IMR-90 (cell line): ENCODE measurements around the gene FBLN1. TPM values are rescaled to one million over a fixed set of nuclear protein-coding genes. Genes with fewer than 3 reads are reported as not detected.

Experiments used
- ATAC-seq: fragments of 200-7000 bp; cut with Tn5 transposase; 2 replicates; pipeline ENCODE4 v1.9.1; 2020; ENCODE audit warnings: low read depth, mild to moderate bottlenecking, moderate library complexity
- BruUV-seq: library from RNA; stranded (reverse); fragments of 400-500 nt; replicated peaks from 2 replicates; lab custom pipeline; 2021; lab: Mats Ljungman, UMichigan
- CTCF ChIA-PET: fragments of 300-600 bp; formaldehyde crosslinking; extraction: SDS; loops from one replicate; lab custom pipeline; 2021; ENCODE audit warnings: antibody characterized with exemption; lab: Yijun Ruan, JAX
- POLR2A ChIA-PET: fragments of 300-600 bp; sonication (Branson Sonifier 250); formaldehyde crosslinking; loops from one replicate; lab custom pipeline; 2022; ENCODE audit warnings: antibody characterized with exemption; ENCODE audit not compliant: unreplicated experiment; lab: Charles Lee
- DNase-seq: peaks from one replicate; pipeline ENCODE4 v3.0.0; 2013
- H2AFZ ChIP-seq: replicated peaks from 2 replicates; pipeline ENCODE3; 2013; ENCODE audit warnings: low read length, mild to moderate bottlenecking; ENCODE audit not compliant: poor library complexity
- H2AK5ac ChIP-seq: 2 replicates; pipeline ENCODE4 v1.6.1; 2013; ENCODE audit warnings: low read depth, low read length, inconsistent platforms
- H2AK9ac ChIP-seq: replicated peaks from 2 replicates; pipeline ENCODE3; 2013; ENCODE audit warnings: mild to moderate bottlenecking, low read depth, low read length, moderate library complexity; ENCODE audit not compliant: poor library complexity
- H2BK120ac ChIP-seq: 2 replicates; pipeline ENCODE4 v1.6.1; 2013; ENCODE audit warnings: low read depth, low read length, inconsistent platforms
- H2BK15ac ChIP-seq: 3 replicates; pipeline ENCODE4 v1.6.1; 2013; ENCODE audit warnings: low read depth, low read length, inconsistent platforms
- H2BK20ac ChIP-seq: 2 replicates; pipeline ENCODE4 v1.6.1; 2013; ENCODE audit warnings: low read depth, mild to moderate bottlenecking, inconsistent platforms, low read length, moderate library complexity
- H2BK5ac ChIP-seq: 2 replicates; pipeline ENCODE4 v1.6.1; 2013; ENCODE audit warnings: mild to moderate bottlenecking, low read depth, low read length, inconsistent platforms; ENCODE audit not compliant: poor library complexity, severe bottlenecking
- H3K14ac ChIP-seq: replicated peaks from 2 replicates; pipeline ENCODE4 v1.6.1; 2013; ENCODE audit warnings: low read depth, low read length, inconsistent platforms
- H3K18ac ChIP-seq: 2 replicates; pipeline ENCODE4 v1.6.1; 2013; ENCODE audit warnings: low read depth, low read length, control low read depth
- H3K23ac ChIP-seq: 2 replicates; pipeline ENCODE4 v1.6.1; 2013; ENCODE audit warnings: low read depth, low read length, inconsistent platforms
- H3K27ac ChIP-seq: 2 replicates; pipeline ENCODE4 v1.5.1; 2013; ENCODE audit warnings: mild to moderate bottlenecking, control low read depth, low read length; ENCODE audit not compliant: insufficient read depth
- H3K27me3 ChIP-seq: 2 replicates; pipeline ENCODE4 v1.6.1; 2013; ENCODE audit warnings: low read length; ENCODE audit not compliant: control insufficient read depth, insufficient read depth
- H3K36me3 ChIP-seq: 2 replicates; pipeline ENCODE4 v1.6.1; 2013; ENCODE audit warnings: low read length, mixed read lengths; ENCODE audit not compliant: control insufficient read depth, insufficient read depth
- H3K4ac ChIP-seq: 2 replicates; pipeline ENCODE4 v1.6.1; 2013; ENCODE audit warnings: low read depth, low read length, inconsistent platforms
- H3K4me1 ChIP-seq: 2 replicates; pipeline ENCODE4 v1.6.1; 2013; ENCODE audit warnings: low read length, mixed read lengths; ENCODE audit not compliant: control insufficient read depth, insufficient read depth
- H3K4me2 ChIP-seq: 2 replicates; pipeline ENCODE4 v1.6.1; 2013; ENCODE audit warnings: low read depth, mild to moderate bottlenecking, control low read depth, low read length, moderate library complexity
- H3K4me3 ChIP-seq: 2 replicates; pipeline ENCODE4 v1.5.1; 2013; ENCODE audit warnings: low read depth, mild to moderate bottlenecking, control low read depth, low read length, moderate library complexity; ENCODE audit not compliant: insufficient read depth
- H3K56ac ChIP-seq: 2 replicates; pipeline ENCODE4 v1.6.1; 2013; ENCODE audit warnings: low read length, inconsistent platforms; ENCODE audit not compliant: insufficient read depth; ENCODE audit errors: extremely low read depth
- H3K79me1 ChIP-seq, 2 experiments: 2 replicates each; pipeline ENCODE4 v1.6.1; 2013; ENCODE audit warnings: low read length in 2 of 2, inconsistent platforms in 1 of 2, low read depth in 1 of 2
- H3K9ac ChIP-seq: 2 replicates; pipeline ENCODE4 v1.6.1; 2013; ENCODE audit warnings: low read depth, low read length, control low read depth
- H3K9me1 ChIP-seq: 2 replicates; pipeline ENCODE4 v1.6.1; 2013; ENCODE audit warnings: low read length, inconsistent platforms; ENCODE audit not compliant: insufficient read depth
- H3K9me3 ChIP-seq: 2 replicates; pipeline ENCODE4 v1.6.1; 2013; ENCODE audit warnings: low read length; ENCODE audit not compliant: control insufficient read depth, insufficient read depth
- H4K20me1 ChIP-seq: 2 replicates; pipeline ENCODE4 v1.6.1; 2013; ENCODE audit warnings: low read length, inconsistent platforms; ENCODE audit not compliant: insufficient read depth
- H4K5ac ChIP-seq: 2 replicates; pipeline ENCODE4 v1.6.1; 2013; ENCODE audit warnings: mild to moderate bottlenecking, low read depth, low read length, control low read depth
- H4K8ac ChIP-seq, 2 experiments: 2 replicates each; pipeline ENCODE4 v1.6.1; 2013; ENCODE audit warnings: low read depth in 2 of 2, low read length in 2 of 2, control low read depth in 1 of 2, inconsistent platforms in 1 of 2
- H4K91ac ChIP-seq: 2 replicates; pipeline ENCODE4 v1.6.1; 2013; ENCODE audit warnings: low read depth, low read length, inconsistent platforms; ENCODE audit not compliant: insufficient read depth
- CHD1 ChIP-seq: IDR thresholded peaks from 2 replicates; pipeline ENCODE4 v1.6.1; 2012; ENCODE audit warnings: low read depth, low read length, improper control_type of control experiment
- ELK1 ChIP-seq: fragments of 150-350 bp; IDR thresholded peaks from 2 replicates; pipeline ENCODE4 v1.6.1; 2016; ENCODE audit warnings: low read depth, mild to moderate bottlenecking, low read length, moderate library complexity, borderline replicate concordance
- MAFK ChIP-seq: IDR thresholded peaks from 2 replicates; pipeline ENCODE4 v1.6.1; 2012; ENCODE audit warnings: low read depth, low read length, improper control_type of control experiment
- MAZ ChIP-seq: IDR thresholded peaks from 2 replicates; pipeline ENCODE4 v1.6.1; 2012; ENCODE audit warnings: low read depth, mild to moderate bottlenecking, low read length, improper control_type of control experiment, moderate library complexity, borderline replicate concordance
- MXI1 ChIP-seq: IDR thresholded peaks from 2 replicates; pipeline ENCODE4 v1.6.1; 2012; ENCODE audit warnings: low read depth, mild to moderate bottlenecking, low read length, moderate library complexity, borderline replicate concordance
- NFE2L2 ChIP-seq: fragments of 150-350 bp; IDR thresholded peaks from 2 replicates; pipeline ENCODE4 v1.6.1; 2016; ENCODE audit warnings: low read depth, mild to moderate bottlenecking, low read length
- RCOR1 ChIP-seq: IDR thresholded peaks from 2 replicates; pipeline ENCODE4 v1.6.1; 2012; ENCODE audit warnings: mild to moderate bottlenecking, low read length, improper control_type of control experiment; ENCODE audit not compliant: insufficient replicate concordance
- RFX5 ChIP-seq: IDR thresholded peaks from 2 replicates; pipeline ENCODE4 v1.8.0; 2012; ENCODE audit warnings: low read depth, mild to moderate bottlenecking, low read length, moderate library complexity
- SMC3 ChIP-seq: fragments of 150-350 bp; IDR thresholded peaks from 2 replicates; pipeline ENCODE4 v1.6.1; 2016; ENCODE audit warnings: low read depth, mild to moderate bottlenecking, antibody characterized with exemption, low read length, moderate library complexity
- WGBS, 2 experiments: methylation state at CpG; one replicate each; pipeline versions ENCODE4 v1.1.5 to v1.1.7; 2013; ENCODE audit warnings: missing lambda C conversion rate in 2 of 2; ENCODE audit not compliant: insufficient read length in 1 of 2; ENCODE audit errors: extremely low coverage in 2 of 2; 5-methylcytosine and 5-hydroxymethylcytosine counted together
- dilution Hi-C: fragments of 300-500 bp; cut with HindIII; formaldehyde crosslinking; loops from one replicate; pipeline ENCODE4 v1.14.3; 2018; ENCODE audit warnings: low sequenced_read_pairs; ENCODE audit not compliant: unreplicated experiment
- in situ Hi-C: fragments of 300-500 bp; cut with MboI; formaldehyde crosslinking; loops from 3 replicates; pipeline ENCODE4 v1.14.3; 2019; ENCODE audit warnings: low sequenced_read_pairs, inconsistent platforms, mixed read lengths
- intact Hi-C: fragments of 100-400 bp; cut with micrococcal nuclease; formaldehyde crosslinking; loops from 2 replicates; pipeline ENCODE4 v1.10.0; 2022
- polyA plus RNA-seq, 3 experiments: library from polyadenylated mRNA; depleted of rRNA; stranded (reverse); fragments of >200 nt; gene quantifications; 2 replicates each; pipeline ENCODE4 v1.2.3, GENCODE V29; 2012; ENCODE audit warnings: low replicate concordance in 1 of 3
- total RNA-seq: library from RNA; depleted of rRNA; stranded (reverse); fragments of >200 nt; gene quantifications from 2 replicates; pipeline ENCODE4 v1.2.3, GENCODE V29; 2012
- TF ChIP-seq, protein P1 (sequence below): conservative IDR thresholded peaks from 2 replicates; pipeline ENCODE4 v1.5.1; 2012; ENCODE audit warnings: mild to moderate bottlenecking, low read depth, low read length, improper control_type of control experiment

The FBLN1 gene
- total and polyA plus RNA-seq, 2 of the 4 experiments (the other 2 are of a cell fraction): 11.3 to 87.9 TPM

- Histone ChIP-seq H2AFZ (no peak overlapping the region), H4K5ac (no peak overlapping the region), H2BK120ac (no peak overlapping the region), H3K23ac (no peak overlapping the region; the same call in 1 of the 2 replicates), H2BK5ac (no peak overlapping the region), H4K91ac (no peak overlapping the region), H4K20me1 (no peaks in the 10 kb centered on the region), H3K9me3 (no peaks in the 10 kb centered on the region), H3K56ac (no peak overlapping the region), H3K9me1 (0 out of 2 replicates have a peak, but pooled peaks cover 2% of the 10 kb centered on the region), H3K4me3 (no peak overlapping the region), H3K14ac (no peak overlapping the region), H3K27ac (no peak overlapping the region), H2AK5ac (no peak overlapping the region), H3K4me1 (peaks cover 2% of the 10 kb centered on the region; the same call in 1 of the 2 replicates), H2BK15ac (no peak overlapping the region), H3K18ac (no peak overlapping the region), H4K8ac (no peak overlapping the region), H3K36me3 (no peaks in the 10 kb centered on the region), H3K4ac (no peak overlapping the region), H3K4me2 (no peak overlapping the region), H3K9ac (no peak overlapping the region), H2BK20ac (no peak overlapping the region), H3K27me3 (peaks cover 27% of the 10 kb centered on the region), H2AK9ac (no peak overlapping the region), H3K79me1 (no peaks in the 10 kb centered on the region)
- intact Hi-C loops (loop anchor here (1.0 kb wide), 1 partner anchor 187 kb away; no protein-coding TSS in a partner anchor), dilution Hi-C loops (no loop called here), in situ Hi-C loops (loop anchor here (5.0 to 10.0 kb wide), 2 partner anchors 220 to 338 kb away; no protein-coding TSS in a partner anchor)
- POLR2A ChIA-PET: no interaction called here
- TF ChIP-seq MXI1 (no peak), NFE2L2 (no peak), RFX5 (no peak), MAFK (no peak), CHD1 (no peak), MAZ (no peak), RCOR1 (no peak), ELK1 (no peak), SMC3 (no peak)
- TF ChIP-seq, protein P1, sequence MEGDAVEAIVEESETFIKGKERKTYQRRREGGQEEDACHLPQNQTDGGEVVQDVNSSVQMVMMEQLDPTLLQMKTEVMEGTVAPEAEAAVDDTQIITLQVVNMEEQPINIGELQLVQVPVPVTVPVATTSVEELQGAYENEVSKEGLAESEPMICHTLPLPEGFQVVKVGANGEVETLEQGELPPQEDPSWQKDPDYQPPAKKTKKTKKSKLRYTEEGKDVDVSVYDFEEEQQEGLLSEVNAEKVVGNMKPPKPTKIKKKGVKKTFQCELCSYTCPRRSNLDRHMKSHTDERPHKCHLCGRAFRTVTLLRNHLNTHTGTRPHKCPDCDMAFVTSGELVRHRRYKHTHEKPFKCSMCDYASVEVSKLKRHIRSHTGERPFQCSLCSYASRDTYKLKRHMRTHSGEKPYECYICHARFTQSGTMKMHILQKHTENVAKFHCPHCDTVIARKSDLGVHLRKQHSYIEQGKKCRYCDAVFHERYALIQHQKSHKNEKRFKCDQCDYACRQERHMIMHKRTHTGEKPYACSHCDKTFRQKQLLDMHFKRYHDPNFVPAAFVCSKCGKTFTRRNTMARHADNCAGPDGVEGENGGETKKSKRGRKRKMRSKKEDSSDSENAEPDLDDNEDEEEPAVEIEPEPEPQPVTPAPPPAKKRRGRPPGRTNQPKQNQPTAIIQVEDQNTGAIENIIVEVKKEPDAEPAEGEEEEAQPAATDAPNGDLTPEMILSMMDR: no peak
- DNase-seq: no peak
- no TSS peak for BruUV-seq
- no peak for ATAC-seq
- 75% methylated on average over 2 of the region's 12 CpGs; no CpG with 5 or more reads in 1 of the 2 experiments for WGBS, 2 experiments
- CTCF ChIA-PET: interaction anchor here (0.7 kb wide), 1 partner anchor 214 kb away, joined by 6 read pairs; no protein-coding TSS in a partner anchor
Observed at GRCh38 chr22:45644714-45645113, 142.0 kb downstream of the FBLN1 start.
